Measurements from ENCODE around the gene PRKCSH.

DNA sequence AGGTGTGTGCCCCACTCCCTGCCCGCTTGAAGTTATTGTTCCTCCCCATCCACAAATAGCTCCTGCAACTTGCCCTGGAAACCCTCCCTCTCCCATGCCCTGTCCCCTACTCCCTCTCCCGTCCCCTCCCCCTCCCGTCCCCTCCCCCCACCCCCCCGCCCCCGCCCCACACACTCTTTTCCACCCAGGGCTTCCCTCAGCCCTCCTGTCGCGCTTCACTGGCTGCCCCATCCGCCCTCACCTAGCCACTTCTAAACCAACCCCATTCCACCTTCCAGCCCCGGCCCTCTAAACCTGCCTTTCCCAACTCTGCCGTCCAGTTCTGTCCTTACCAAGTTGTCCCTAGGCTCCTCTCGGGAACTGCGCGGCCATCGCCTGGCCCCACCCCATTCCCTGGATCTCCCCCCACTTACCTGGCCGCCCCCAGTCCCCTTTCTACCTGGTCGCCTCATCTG is 17.3 kb upstream of the PRKCSH start:
- TF ChIP-seq ZFX (IDR thresholded peaks at IDR 0.05) (no peak), CTCF (conservative IDR thresholded peaks at IDR 0.05) (no peak)

All from C4-2B (cell line).